Measurements from ENCODE around the gene MARCHF3.
"Not testable (repeated sequence)": the region's sequence is repeated elsewhere in the genome, so short reads cannot be mapped to it uniquely, and the experiment has no call there.

MARCHF3 gene

GRCh38 chr5:127011153-127011552 is 19.2 kb downstream of the MARCHF3 start:
- DNase-seq = peak; percentile 96

GRCh38 chr5:127010362-127010761 is 20.0 kb downstream of the MARCHF3 start:
- DNase-seq = peak; percentile 14

GRCh38 chr5:127009784-127010183 is 20.6 kb downstream of the MARCHF3 start:
- DNase-seq = no peak

- no peak for DNase-seq
Measured at GRCh38 chr5:127008300-127008975, 21.9 kb downstream of the MARCHF3 start.

- DNase-seq = no peak
Measured at GRCh38 chr5:127007522-127007921, 22.8 kb downstream of the MARCHF3 start.

GRCh38 chr5:127006744-127007143 is 23.6 kb downstream of the MARCHF3 start:
- DNase-seq = no peak

- not testable (repeated sequence) for DNase-seq
Measured at GRCh38 chr5:127005282-127005681, 25.1 kb downstream of the MARCHF3 start.

GRCh38 chr5:127004721-127005120 is 25.6 kb downstream of the MARCHF3 start:
- DNase-seq = no peak

- DNase-seq = no peak
Measured at GRCh38 chr5:127003798-127004495, 26.4 kb downstream of the MARCHF3 start.

- DNase-seq = no peak
Measured at GRCh38 chr5:127002390-127002789, 28.0 kb downstream of the MARCHF3 start.

GRCh38 chr5:127001621-127002296 is 28.6 kb downstream of the MARCHF3 start:
- peak; percentile 99 for DNase-seq

- DNase-seq = no peak
Measured at GRCh38 chr5:126998895-126999570, 31.3 kb downstream of the MARCHF3 start.

GRCh38 chr5:126998201-126998631 is 32.1 kb downstream of the MARCHF3 start:
- peak; percentile 40 for DNase-seq

GRCh38 chr5:126995689-126996088 is 34.7 kb downstream of the MARCHF3 start:
- no peak for DNase-seq

GRCh38 chr5:126995039-126995438 is 35.3 kb downstream of the MARCHF3 start:
- no peak for DNase-seq

GRCh38 chr5:126994485-126994884 is 35.9 kb downstream of the MARCHF3 start:
- DNase-seq = no peak

- no peak for DNase-seq
Measured at GRCh38 chr5:126988021-126988569, 42.3 kb downstream of the MARCHF3 start.

GRCh38 chr5:126987271-126987899 is 43.0 kb downstream of the MARCHF3 start:
- no peak for DNase-seq

GRCh38 chr5:126984632-126985031 is 45.7 kb downstream of the MARCHF3 start:
- peak; percentile 57 for DNase-seq

- DNase-seq = no peak
Measured at GRCh38 chr5:126983874-126984266, 46.5 kb downstream of the MARCHF3 start.

- no peak for DNase-seq
Measured at GRCh38 chr5:126982926-126983873, 47.2 kb downstream of the MARCHF3 start.
